ENCODE measurements around the gene MRTFA.

DNA sequence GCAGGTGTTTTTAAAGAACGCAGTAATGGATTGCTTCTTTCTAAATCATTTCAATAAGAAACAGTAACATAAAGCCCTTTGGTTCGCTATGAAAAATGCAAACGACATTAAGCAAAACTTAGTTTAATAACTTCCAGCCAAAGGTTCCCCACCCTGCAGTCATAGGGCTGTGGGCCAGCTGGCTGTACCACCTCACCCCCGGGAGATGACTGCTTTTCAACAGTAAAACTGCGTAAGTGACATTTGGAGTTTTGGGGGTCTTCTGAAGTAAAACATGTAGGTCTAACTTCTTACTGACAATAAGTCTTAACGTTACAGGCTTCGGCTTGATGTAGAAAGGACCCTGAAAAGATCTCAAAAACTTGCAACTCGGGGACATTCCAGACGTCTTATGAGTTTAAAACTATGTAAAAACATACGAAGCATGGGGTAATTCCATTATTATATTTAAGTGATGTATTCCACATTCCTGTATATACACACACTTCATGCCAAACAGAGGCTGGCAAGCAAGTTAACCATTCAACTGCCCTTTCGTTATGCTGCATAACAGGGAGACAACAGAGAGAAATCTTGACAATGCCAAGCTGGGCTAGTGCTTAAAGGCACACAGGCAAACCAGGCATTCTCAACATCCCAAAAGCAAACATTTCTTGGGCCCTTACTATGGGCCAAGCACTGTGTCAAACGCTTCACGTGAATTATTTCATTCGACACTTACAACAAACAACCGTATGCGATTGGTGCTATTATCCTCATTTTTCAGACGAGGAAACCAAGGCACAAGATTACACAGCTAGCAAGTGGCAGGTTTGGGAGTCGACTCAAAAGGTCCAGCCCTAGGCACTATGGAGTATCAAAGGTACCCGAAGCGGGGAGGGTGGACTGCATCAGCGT, 1.2 kb downstream of the MRTFA start:
- TF ChIP-seq, protein P1, sequence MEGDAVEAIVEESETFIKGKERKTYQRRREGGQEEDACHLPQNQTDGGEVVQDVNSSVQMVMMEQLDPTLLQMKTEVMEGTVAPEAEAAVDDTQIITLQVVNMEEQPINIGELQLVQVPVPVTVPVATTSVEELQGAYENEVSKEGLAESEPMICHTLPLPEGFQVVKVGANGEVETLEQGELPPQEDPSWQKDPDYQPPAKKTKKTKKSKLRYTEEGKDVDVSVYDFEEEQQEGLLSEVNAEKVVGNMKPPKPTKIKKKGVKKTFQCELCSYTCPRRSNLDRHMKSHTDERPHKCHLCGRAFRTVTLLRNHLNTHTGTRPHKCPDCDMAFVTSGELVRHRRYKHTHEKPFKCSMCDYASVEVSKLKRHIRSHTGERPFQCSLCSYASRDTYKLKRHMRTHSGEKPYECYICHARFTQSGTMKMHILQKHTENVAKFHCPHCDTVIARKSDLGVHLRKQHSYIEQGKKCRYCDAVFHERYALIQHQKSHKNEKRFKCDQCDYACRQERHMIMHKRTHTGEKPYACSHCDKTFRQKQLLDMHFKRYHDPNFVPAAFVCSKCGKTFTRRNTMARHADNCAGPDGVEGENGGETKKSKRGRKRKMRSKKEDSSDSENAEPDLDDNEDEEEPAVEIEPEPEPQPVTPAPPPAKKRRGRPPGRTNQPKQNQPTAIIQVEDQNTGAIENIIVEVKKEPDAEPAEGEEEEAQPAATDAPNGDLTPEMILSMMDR (IDR thresholded peaks at IDR 0.05): no peak
- no peak for TF ChIP-seq ZFX (IDR thresholded peaks at IDR 0.05; ENCODE audit: borderline replicate concordance)

All from 22Rv1 (cell line).